ENCODE measurements around the gene HEXB.
"Not testable (repeated sequence)": the region's sequence is repeated elsewhere in the genome, so short reads cannot be mapped to it uniquely, and the experiment has no call there.

Gene HEXB

DNA sequence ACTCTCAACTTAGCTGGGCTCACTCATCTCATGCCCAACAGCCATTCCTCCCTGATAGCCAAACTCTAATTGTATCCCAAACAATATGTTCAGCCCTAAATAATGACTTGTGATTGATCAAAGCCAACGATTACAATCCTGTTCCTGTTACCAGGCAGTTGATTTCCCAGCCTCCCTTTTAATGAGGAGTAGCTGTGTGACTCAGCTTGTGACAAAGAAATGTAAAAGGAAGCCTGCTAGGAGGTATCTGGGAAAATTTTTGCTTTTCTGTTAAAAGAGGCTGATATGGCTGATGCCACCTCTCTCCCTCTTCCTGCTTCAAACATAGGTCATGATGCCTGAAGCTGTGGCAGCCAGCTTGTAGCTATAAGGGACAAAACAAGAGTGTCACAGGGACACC, 24.9 kb upstream of the HEXB start:
- no peak for DNase-seq

DNA sequence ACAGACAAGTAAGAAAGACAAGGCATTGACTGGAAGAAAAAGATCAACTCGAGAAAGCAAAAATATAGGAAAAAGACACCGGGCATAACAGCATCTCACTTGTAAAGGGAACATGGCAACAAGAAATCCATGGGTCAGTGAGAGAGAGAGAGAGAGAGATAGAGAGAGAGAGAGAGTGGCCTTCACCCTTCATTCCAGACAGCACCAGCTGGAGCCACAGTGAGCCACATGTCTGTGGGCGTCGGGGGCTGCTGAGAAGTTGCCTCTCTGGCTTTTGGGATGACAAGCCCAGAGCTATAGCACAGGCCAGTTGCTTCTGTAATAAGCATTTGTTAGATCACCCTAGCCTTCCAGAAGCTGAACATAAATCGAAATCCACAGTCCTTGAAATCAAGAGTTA, 24.2 kb upstream of the HEXB start:
- DNase-seq: no peak

DNA sequence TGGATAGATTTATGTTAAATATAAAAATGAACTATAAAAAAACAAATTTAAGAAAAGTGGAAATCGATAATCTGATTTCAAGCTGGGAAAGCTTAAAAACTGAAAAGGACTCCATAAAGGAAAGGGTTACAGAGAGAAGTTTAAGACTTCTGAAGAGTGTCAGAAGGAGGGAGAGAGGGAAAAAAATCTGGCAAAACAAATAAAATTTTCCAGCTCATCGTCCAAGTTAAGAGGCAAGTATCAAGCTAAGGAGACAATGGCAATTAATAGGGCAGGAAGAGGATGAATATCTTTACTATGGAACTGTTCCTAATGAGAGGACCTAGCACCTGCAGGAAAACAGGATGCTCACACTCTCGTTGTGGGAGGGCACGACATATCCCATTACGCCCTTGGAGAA, 20.5 kb upstream of the HEXB start:
- no peak for DNase-seq

DNA sequence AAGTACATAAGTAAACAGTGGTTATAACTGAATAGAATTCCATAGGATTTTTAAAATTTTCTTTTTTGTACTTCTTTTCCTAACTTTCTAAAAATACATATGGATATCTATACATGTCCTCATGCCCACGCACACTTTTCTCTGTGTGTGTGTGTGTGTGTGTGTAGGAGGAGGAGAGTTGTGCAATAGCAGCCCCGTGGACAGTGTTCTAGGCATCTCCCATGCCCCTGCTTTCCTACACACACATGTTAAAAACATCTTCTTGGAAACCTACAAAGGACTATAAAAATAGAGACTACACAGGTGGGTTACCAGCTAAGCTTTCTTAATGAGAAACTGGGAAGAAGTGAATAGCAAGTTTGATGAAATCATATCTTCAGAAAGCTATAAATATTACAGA, 19.8 kb upstream of the HEXB start:
- no peak for DNase-seq

DNA sequence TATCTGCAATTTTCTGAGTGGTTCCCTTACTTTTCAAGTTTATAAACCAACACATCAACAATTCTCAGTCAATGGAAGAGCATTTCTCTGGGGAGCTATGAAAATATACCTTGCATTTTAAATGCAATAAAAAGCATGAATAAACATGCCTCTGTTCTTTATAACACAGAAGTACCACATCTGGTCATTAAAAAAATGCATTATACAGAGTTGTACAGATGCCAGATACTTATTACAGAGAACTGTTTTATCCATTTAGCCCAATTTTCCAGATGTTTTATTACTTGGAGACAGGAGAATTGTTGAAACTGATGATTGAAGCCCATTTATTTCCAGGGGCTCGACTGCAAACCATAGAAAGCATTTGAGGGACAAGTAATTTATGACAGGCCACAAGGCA, 19.2 kb upstream of the HEXB start:
- DNase-seq: no peak

DNA sequence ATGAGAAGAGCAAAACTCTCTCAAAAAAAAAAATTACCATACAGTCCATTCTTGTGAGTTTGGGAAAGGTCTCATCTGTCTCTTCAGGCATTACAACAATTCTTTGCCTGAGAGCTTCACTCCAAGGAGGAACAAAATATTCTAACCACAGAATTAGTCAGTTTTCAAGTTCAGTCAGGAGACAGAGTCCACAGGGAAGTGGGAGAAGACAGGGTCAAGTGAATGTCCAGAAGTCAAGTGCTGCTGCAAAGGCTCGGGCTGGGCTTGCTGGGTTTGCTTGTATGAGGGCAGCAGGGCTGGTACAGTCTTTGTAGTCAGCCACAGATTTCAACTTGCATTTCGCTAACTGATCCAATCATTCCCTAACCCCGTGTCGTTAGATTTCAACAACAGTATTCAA, 17.6 kb upstream of the HEXB start:
- DNase-seq: peak; percentile 78

DNA sequence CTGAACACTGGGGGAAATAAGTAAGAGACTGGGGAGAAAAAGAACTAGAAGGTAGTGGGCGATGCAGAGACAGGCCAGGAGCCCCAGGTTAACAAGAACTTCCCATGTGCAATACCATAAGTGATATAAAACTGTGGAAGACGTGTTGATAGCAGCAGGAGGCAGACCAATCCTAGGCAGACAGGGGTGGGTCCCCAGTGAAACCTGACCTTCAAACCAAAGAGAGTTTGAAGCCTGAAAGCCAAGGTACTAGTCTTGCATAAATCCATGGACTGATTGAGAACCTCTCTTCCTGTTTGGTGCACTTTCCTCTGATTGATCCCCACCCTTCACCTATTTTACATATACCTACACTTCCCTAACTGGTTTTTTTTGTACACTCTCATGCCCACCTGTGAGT, 15.2 kb upstream of the HEXB start:
- DNase-seq: no peak

DNA sequence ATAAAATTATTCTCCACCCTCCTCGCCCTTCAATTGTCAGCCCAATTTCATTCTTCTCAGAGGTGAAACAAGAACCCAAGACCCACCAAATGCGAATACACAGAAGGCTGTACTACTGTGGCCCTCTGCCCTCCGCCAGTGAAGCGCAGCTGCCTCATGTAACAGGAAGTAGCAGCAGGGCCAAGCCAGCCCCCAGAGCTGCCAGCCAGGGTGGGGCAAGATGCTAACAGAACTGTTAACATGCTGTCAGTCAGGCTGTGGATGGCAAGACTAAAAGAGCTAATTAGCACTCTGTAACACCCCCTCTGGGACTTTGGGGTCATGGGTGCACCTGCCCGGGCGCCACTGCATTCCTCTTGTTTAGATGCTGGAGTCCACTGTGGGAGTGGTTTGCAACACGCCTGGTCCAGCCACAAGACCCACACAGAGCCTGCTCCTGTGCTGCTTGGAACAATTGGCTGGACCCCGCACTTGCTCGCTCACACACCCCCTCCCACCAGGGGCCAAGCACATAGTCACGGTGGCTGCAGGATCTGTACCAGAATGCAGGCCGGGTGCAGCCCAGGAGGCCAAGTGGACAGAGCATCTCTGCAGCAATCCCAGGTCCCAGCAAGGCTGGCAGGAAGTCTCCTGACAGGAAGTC, 14.5 kb upstream of the HEXB start:
- no peak for DNase-seq

DNA sequence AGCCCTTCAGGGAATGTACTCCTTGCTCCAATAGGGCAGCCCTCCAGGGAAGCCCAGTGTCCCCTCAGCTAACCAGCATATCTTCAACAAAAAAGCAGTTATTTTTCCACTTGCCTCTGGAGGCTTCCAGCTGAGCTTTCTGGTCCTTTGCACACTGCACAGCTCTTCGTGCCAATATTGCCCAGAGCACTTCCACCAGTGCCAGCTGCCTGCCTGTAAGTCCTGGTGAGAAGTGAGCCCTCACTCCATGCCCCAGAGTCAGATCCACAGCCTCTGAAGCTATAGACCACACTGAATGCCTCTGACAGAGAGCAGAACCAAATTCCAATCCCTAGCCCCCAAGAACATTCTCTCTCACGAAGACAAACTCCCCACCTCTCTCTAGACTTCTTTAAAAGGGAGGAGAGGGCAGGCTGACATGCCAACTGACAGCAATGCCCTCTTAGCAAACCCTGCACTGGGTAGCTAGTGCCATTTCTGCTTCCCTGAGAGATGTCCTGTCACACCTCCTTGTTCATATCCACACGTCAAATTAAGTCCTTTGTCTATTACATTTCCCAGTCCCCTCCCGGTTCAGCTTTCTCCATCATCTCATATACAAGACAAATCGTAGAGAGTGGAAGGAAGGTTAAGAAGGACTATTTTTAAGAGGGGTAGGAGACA, 12.7 kb upstream of the HEXB start:
- DNase-seq: no peak

DNA sequence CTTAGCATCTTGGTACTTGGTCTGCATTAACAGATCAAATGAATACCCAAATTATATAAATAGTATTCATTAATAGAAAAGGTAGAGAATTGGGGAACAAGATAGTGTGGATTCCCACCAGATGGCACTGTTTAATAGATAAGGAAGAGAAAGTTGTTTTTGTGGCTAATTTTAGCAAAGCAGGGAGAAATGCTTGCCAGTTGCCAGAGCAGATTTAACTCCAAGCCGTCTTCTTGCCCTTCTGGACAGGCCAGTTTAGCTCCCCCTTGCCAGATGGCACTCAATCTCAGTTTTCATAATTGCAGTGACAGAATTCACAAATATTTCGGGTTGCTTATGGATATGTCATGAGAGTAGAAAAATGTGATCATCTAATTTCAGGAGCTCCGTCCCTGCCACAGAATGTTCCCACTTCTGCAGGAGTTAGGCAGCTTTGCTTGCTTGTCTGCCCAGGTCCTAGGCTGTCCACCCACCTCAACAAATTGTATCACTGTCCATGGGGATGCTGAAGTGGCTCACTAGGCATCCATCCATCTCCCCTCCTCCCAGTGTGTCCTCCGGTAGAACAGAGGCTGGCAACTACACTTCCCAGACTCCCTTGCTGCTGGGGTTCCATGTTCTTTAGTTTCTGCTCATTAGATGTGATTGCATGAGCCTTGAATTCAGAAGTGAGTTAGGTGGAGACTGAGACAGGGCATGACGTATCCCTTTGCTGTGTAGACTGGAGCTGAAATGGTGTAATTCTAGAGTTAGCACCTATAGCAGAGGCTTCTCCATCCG, 11.8 kb upstream of the HEXB start:
- DNase-seq: peak; percentile 51

DNA sequence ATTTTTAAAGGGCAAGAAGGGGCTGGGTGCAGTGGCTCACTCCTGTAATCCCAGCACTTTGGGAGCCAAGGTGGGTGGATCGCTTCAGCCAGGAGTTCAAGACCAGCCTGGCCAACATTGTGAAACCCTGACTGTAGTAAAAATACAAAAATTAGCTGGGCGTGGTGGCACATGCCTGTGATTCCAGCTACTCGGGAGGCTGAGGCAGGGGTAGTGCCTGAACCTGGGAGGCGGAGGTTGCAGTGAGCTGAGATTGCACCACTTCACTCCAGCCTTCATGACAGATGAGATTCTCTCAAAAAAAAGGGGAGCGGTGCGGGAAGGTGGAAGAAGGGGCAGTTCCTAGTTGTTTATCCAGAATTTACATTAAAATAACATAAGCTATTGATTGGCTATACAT, 8.6 kb upstream of the HEXB start:
- not testable (repeated sequence) for DNase-seq

DNA sequence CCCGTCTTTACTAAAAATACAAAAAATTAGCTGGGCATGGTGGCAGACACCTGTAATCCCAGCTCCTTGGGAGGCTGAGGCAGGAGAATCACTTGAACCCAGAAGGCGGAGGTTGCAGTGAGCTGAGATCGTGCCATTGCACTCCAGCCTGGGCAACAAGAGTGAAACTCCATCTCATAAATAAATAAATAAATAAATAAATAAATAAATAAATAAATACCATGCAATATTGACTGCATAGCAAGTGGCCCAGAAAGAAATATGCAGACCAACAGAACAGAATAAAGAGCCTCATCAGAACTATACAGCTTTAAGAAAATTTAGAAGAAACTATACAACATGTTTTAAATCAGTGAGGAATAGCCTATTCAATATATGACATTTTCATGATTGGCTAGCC, 6.9 kb upstream of the HEXB start:
- DNase-seq: not testable (repeated sequence)

DNA sequence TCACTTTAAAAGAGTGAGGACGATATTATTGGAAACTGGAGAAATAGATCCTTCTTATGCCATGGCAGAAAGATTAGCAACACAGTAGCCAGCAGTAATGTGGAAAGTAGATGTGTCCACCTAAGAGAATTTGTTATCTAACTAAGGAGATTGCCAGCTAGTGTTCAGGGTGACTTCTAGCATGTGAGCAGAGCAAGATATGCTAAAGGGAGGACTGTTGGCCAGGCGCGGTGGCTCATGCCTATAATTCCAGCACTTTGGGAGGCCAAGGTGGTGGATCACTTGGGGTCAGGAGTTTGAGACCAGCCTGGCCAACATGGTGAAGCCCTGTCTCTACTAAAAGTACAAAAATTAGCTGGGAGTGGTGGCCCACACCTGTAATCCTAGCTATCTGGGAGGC, 5.7 kb upstream of the HEXB start:
- not testable (repeated sequence) for DNase-seq

DNA sequence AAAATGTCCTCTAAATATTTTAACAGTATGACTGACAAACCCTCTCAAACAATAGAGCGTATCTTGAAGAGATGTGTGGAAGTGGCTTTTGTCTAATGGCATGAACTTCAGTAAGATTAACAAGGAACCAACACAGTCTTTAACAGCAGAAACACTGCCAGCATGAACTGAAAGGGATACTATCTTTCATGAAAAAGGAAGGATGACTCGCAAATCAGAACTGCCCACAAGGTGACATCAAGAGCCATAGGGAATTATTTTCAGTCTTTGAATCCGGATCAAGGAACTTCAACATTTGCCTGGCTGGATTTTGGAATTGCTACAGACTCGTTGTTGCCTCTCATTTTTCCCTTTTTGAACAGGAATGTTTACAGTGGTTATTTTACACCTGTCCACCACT, 5.1 kb upstream of the HEXB start:
- peak; percentile 55 for DNase-seq

DNA sequence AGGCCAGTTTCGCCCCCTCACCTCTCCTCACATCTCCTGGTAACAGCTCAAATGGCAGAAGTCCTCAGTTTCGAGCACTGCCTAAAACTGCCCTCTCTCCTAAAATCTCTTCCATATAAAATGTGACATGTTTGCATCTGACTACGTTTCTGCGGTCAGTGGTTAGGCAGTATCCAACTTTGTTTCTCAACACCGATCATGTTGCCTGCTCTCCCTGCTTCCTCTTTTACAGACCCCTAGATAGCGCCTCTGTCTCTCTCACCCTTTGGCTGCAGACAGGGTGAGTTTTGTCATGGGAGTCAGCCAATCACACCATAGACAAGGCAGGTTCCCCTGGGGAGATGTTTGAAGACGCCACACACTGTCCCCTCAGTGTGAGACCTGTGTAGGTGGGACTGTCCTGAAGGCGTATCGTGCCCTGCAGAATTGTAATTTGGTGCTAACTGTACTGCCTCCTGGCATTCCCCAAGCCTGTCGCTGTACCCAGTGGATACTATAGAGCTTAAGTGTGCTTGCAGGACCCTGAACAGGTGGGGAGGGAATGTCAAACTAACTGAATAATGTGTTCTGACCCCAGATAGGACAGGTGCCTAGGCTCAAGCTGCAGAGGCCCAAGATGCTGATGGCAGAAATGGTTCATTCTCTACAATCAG, 1.1 kb downstream of the HEXB start:
- DNase-seq: peak; percentile 91

DNA sequence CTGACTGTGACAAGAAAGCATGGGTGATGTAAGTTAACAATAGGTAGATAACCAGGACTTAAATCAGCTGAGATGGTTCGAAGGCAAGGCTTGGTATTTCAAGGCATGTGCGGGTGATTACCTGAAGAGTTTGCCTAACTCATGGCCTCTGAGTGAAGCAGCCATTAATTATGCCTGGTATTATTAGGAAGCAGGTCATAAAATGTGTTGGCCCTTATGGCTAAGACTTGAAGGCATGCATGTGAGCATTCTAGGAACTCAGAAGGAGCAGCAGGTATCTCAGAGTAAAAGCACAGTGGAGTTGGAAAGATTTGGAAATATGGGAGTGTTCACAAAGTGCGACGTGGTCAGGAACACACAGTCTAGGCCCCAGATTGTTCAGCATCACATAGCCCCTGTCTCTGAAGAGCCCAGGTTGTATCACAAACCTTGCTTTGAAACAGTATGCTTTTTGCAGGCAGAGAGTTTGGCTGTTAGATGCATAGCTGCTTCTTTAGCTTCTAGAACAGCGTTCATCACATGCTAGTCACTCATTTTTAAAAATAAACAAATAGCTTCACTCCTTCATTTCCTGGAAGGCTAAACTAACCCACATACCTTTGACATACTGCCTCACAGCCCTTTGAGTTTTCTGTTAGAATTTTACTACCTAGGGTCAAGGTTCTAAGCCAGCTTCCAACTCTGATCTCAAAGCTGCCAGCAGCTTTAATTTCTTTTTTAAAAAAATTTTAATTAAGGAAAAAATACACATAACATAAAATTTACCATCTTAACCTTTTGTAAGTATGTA, 2.1 kb downstream of the HEXB start:
- DNase-seq: no peak

DNA sequence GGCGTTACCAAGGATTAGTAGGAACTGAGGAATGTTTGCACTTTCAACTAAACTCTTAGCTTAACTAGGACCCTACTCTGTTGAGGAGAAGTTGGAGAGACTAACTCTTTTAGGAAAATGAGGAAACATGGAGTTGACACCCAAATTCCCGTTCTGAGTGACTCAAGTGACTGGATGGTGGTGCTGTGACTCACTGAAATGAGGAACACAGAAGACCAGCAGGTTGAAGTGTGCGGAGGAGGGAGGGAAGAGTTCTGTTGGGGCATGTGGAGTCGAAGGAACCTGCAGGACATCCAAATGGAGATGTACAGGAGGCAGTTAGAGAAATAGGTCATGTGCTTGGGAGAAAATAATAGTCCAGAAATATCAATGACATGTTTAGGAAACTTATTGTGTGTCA, 8.2 kb downstream of the HEXB start:
- peak; percentile 60 for DNase-seq

DNA sequence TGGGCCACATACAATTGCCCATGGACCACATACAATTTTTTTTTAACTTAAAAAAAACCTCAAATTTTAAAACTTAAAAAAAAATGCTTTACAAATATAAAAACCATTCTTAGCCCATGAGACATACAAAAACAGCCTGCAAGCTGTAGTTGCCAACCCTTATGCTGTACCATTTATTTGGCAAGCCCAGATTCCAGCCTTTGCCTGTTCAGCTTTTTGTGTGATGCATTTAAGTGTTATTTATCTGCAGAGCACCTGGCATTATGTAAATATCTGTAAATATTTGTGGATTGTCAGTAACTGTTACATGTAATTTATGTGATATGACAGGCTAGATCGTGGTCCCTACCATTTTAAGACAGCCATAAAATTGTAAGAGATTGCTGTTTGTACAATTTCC, 32.6 kb downstream of the HEXB start:
- no peak for DNase-seq

DNA sequence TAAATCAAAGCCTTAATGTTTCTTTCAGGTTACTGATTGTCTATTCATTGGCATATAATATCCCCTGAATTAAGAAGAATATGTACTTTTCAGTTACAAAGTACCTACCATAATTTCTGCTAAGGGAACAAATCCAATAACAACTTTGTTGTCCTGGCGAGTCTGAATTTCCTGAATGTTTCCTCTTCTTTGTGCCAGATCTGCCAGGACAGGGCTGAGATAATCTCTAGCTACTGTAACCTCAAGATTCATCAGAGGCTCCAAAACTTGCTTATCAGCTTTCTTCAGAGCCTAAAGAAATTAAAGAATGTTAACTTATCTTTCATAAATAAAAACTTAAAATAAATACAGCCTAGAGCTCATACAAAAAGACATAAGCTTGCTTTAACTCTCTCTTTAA, 37.2 kb downstream of the HEXB start:
- no peak for DNase-seq

DNA sequence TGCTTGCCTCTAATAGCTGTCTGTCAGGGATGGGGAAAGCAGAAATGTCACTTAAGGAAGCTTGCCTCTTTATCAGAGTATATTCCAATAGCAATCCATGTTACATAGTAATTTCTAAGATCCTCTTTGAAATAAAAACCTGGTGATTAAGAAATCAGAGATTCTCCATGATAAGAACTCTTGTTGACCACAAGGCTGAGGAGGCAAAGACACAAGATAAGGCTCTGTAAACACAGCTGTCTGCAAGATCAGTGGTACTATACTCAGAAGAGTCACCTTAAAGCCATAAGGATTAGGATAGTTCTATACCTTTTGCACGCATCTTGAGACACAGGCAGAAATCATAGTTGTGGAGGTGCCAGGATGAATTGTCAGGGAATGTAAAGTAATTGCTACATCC, 40.3 kb downstream of the HEXB start:
- DNase-seq: no peak

DNA sequence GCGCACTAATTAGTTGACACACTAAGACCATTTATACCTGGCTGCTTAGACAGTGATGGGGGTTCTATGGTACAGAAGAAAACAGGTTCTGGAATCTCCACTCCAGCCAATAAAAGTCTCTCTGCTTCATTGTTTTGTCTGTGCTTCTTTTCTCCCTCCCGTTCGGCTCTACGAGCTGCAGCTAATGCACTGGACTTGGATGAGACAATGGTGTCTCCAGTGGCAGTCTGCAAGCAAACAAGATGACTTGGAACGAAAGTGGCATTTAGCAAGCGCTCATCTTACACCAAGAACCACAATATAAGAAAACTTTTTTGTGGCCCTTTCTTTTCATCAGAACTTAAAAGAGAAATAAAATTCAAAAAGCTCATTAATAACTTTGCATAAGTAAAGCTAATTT, 51.7 kb downstream of the HEXB start:
- no peak for DNase-seq

DNA sequence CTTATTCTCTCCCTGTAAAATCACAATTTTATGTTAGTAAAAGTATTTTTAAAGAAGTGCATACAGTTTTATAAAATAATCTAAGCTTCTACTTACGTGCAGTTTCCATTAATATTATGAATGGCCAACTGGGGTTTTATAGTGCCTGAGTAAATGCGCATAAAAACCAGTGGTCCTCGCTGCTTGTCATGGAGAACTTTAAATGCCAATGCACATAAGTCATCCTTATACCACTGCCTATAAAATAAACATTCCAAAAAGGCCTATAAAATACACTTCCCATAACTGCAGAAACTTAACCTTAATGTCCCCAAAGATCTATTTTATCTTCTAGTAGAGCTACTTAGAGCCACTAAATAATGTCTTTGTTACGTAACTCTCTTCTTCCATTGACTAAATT, 53.4 kb downstream of the HEXB start:
- DNase-seq: no peak

DNA sequence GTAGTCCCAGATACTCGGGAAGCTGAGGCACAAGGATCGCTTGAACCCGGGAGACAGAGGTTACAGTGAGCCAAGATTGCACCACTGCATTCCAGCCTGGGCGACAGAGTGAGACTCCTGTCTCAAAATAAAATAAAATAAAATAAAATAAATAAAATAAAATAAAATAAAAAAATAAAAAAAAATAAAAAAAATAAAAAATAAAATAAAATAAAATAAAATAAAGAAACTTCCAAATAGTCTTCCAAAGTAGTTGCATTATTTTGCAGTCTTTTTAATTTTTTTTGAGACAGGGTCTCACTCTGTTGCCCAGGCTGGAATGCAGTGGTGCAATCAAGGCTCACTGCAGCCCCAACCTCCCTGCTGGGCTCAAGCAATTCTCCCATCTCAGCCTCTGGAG, 63.7 kb downstream of the HEXB start:
- DNase-seq: not testable (repeated sequence)

Data from suppressor macrophage treated with lipopolysaccharide for 4 hours (primary cell).